ENCODE results near the gene DENND2C.

GRCh38 chr1:114701931-114702330, 32.1 kb upstream of the DENND2C start:
- TF ChIP-seq EZH2 (IDR thresholded peaks at IDR 0.05; ENCODE audit: borderline replicate concordance, low read depth, low read length, severe bottlenecking) (no peak), CTCF (IDR thresholded peaks at IDR 0.05; ENCODE audit: borderline replicate concordance, extremely low read depth, low read length, poor library complexity, severe bottlenecking) (no peak)

All from DND-41 (cell line).